K562 (cell line): Measurements from ENCODE around the gene SKIL. TPM values are rescaled to one million over a fixed set of nuclear protein-coding genes. Genes with fewer than 3 reads are reported as not detected.
A peak's percentile ranks its signal among the peaks of the same experiment; 100 is the strongest.

Experiments used
- BMI1 ChIP-seq: fragments of 150-350 bp; IDR thresholded peaks from 2 replicates; pipeline ENCODE4 v1.6.1; 2014; ENCODE audit warnings: low read length
- CCNT2 ChIP-seq: IDR thresholded peaks from 2 replicates; pipeline ENCODE4 v1.6.1; 2011; ENCODE audit warnings: borderline replicate concordance, low read depth, mild to moderate bottlenecking, moderate library complexity, mixed read lengths, low read length; ENCODE audit not compliant: insufficient read length; ENCODE audit errors: extremely low read depth
- CHD2 ChIP-seq: IDR thresholded peaks from 2 replicates; pipeline ENCODE4 v1.6.1; 2011; ENCODE audit warnings: low read depth, low read length
- CREBBP ChIP-seq: IDR thresholded peaks from one replicate; pipeline ENCODE4 v1.6.1; 2012; ENCODE audit warnings: low read depth, mild to moderate bottlenecking, control low read depth, inconsistent platforms, low read length
- HNRNPUL1 ChIP-seq: fragments of 200-400 bp; formaldehyde crosslinking; IDR thresholded peaks from 2 replicates; pipeline ENCODE4 v1.6.1; 2017; ENCODE audit warnings: low read length
- KDM1A ChIP-seq, 2 experiments: fragments of 450-650 bp; IDR thresholded peaks; 2 replicates each; pipeline ENCODE4 v1.6.1; 2016; ENCODE audit warnings: mild to moderate bottlenecking in 2 of 2
- KDM2B ChIP-seq: fragments of 250-450 bp; sonication (Bioruptor Pico); IDR thresholded peaks from 2 replicates; pipeline ENCODE4 v1.8.0; 2021; ENCODE audit warnings: mild to moderate bottlenecking, moderate library complexity
- MTA3 ChIP-seq: fragments of 450-650 bp; formaldehyde crosslinking; IDR thresholded peaks from 2 replicates; pipeline ENCODE4 v1.6.1; 2017; ENCODE audit warnings: mild to moderate bottlenecking, borderline replicate concordance
- MYC ChIP-seq, 2 experiments: fragments of 250-450 bp in 1 of 2; sonication (Bioruptor Pico) in 1 of 2; IDR thresholded peaks; 2 replicates each; pipeline versions ENCODE4 v1.5.1 to v1.6.1; 2012 to 2021; ENCODE audit warnings: low read depth in 2 of 2, borderline replicate concordance in 1 of 2, improper control_type of control experiment in 1 of 2, low read length in 1 of 2, mild to moderate bottlenecking in 1 of 2, moderate library complexity in 1 of 2
- NFYB ChIP-seq: IDR thresholded peaks from 2 replicates; pipeline ENCODE4 v1.6.1; 2011; ENCODE audit warnings: mild to moderate bottlenecking, moderate library complexity; ENCODE audit not compliant: insufficient read length; ENCODE audit errors: extremely low read depth
- PRMT5 ChIP-seq: sonication (generic); formaldehyde crosslinking; IDR thresholded peaks from 2 replicates; pipeline ENCODE4 v1.5.0; 2020; ENCODE audit warnings: missing genetic modification reagents
- SMAD1 ChIP-seq: fragments of 150-350 bp; IDR thresholded peaks from 2 replicates; pipeline ENCODE4 v1.6.1; 2014; ENCODE audit warnings: low read length, low read depth; ENCODE audit not compliant: partially characterized antibody
- SMAD3 ChIP-seq: fragments of 450-650 bp; formaldehyde crosslinking; conservative IDR thresholded peaks from 2 replicates; pipeline ENCODE4 v1.4.0; 2020; ENCODE audit warnings: mild to moderate bottlenecking
- XRCC3 ChIP-seq: fragments of 450-650 bp; IDR thresholded peaks from 2 replicates; pipeline ENCODE4 v1.6.1; 2017; ENCODE audit warnings: mild to moderate bottlenecking, moderate library complexity
- YY1 ChIP-seq, 3 experiments: IDR thresholded peaks; 2 replicates each; pipeline ENCODE4 v1.6.1; 2011; ENCODE audit warnings: low read length in 2 of 3, mild to moderate bottlenecking in 2 of 3, moderate library complexity in 2 of 3, borderline replicate concordance in 1 of 3, control low read depth in 1 of 3, low read depth in 1 of 3; ENCODE audit not compliant: insufficient read depth in 3 of 3, insufficient replicate concordance in 2 of 3, control insufficient read depth in 1 of 3, insufficient read length in 1 of 3; ENCODE audit errors: extremely low read depth in 1 of 3
- ZNF699 ChIP-seq: fragments of 250-450 bp; sonication (Bioruptor Pico); IDR thresholded peaks from 2 replicates; pipeline ENCODE4 v1.8.0; 2021; ENCODE audit warnings: mild to moderate bottlenecking, moderate library complexity; ENCODE audit not compliant: insufficient replicate concordance
- ZNF830 ChIP-seq: fragments of 250-450 bp; sonication (Bioruptor Pico); IDR thresholded peaks from 2 replicates; pipeline ENCODE4 v1.5.0; 2021; ENCODE audit warnings: mild to moderate bottlenecking
- ZSCAN32 ChIP-seq: fragments of 450-650 bp; formaldehyde crosslinking; IDR thresholded peaks from 2 replicates; pipeline ENCODE4 v1.4.0; 2020; ENCODE audit warnings: mild to moderate bottlenecking, moderate library complexity
- ZZZ3 ChIP-seq: fragments of 450-650 bp; IDR thresholded peaks from 2 replicates; pipeline ENCODE4 v1.6.1; 2016; ENCODE audit warnings: antibody characterized with exemption, mild to moderate bottlenecking, moderate library complexity
- polyA plus RNA-seq, 8 experiments: library from polyadenylated mRNA; depleted of rRNA in 4 of 8; stranded (reverse) in 5 of 8; unstranded in 3 of 8; fragments of >200 nt; fragmentation: Nextera tagmentation in 2 of 8; fragmentation: Illumina TruSeq in 1 of 8; extraction: Ambion mirVana in 2 of 8; extraction: Trizol in 1 of 8; gene quantifications; 2 replicates each; pipeline versions ENCODE4 v1.2.1 to v1.2.3, GENCODE V29; 2011 to 2014; ENCODE audit warnings: inconsistent platforms in 1 of 8, missing spikeins in 1 of 8
- total RNA-seq, 7 experiments: library from RNA; depleted of rRNA in 6 of 7; stranded (reverse); fragments of >200 nt in 6 of 7; fragmentation: Illumina TruSeq in 2 of 7; extraction: Trizol in 2 of 7; gene quantifications; 2 replicates each; pipeline versions ENCODE4 v1.2.1 to v1.2.3, GENCODE V29; 2011 to 2021; ENCODE audit warnings: low replicate concordance in 1 of 7
- TF ChIP-seq, protein P1 (sequence below), 2 experiments: fragments of 450-650 bp; IDR thresholded peaks; 2 replicates each; pipeline ENCODE4 v1.6.1; 2016
- TF ChIP-seq, protein P2 (sequence below): fragments of 250-450 bp; sonication (Bioruptor Pico); IDR thresholded peaks from 2 replicates; pipeline ENCODE4 v1.4.0; 2020; ENCODE audit warnings: mild to moderate bottlenecking, moderate library complexity, borderline replicate concordance
- TF ChIP-seq, protein P3 (sequence below): sonication (generic); formaldehyde crosslinking; IDR thresholded peaks from 2 replicates; pipeline ENCODE4 v1.8.0; 2022; ENCODE audit warnings: mild to moderate bottlenecking, missing genetic modification reagents, borderline replicate concordance

The SKIL gene
- total and polyA plus RNA-seq, 9 of the 15 experiments (the other 6 are each of a cell fraction or from before 2014, with no cell fraction given) = 4.3 to 19.1 (median 9.7) TPM

DNA sequence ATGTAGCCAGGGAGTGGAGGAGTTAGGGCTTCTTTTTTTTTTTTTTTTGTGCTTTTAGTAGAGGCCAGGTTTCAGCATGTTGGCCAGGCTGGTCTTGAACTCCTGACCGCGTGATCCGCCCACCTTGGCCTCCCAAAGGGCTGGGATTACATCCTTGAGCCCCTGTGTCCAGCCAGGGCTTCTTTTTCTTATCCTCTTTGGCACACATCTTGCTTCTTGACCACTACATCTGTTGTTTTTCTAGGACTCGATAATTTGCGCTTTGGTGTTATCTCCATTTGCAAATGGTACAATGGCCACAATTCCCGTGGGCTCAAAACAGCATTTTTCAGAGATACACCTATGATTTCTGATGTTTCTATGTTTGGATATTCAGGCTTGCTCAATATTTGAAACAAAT, 4.2 kb downstream of the SKIL start (continued):
- TF ChIP-seq, protein P1, sequence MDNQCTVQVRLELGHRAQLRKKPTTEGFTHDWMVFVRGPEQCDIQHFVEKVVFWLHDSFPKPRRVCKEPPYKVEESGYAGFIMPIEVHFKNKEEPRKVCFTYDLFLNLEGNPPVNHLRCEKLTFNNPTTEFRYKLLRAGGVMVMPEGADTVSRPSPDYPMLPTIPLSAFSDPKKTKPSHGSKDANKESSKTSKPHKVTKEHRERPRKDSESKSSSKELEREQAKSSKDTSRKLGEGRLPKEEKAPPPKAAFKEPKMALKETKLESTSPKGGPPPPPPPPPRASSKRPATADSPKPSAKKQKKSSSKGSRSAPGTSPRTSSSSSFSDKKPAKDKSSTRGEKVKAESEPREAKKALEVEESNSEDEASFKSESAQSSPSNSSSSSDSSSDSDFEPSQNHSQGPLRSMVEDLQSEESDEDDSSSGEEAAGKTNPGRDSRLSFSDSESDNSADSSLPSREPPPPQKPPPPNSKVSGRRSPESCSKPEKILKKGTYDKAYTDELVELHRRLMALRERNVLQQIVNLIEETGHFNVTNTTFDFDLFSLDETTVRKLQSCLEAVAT (IDR thresholded peaks at IDR 0.05) = peak in 1 of 2 experiments; percentile 46; a peak in 1 of 4 replicates
- TF ChIP-seq CHD2 (no peak), NFYB (no peak), MYC (IDR thresholded peaks at IDR 0.05; ENCODE audit: low read depth, low read length) (peak; percentile 33; the same call in 1 of the 2 replicates), MYC (CRISPR knock-in tag; IDR thresholded peaks at IDR 0.05; ENCODE audit: borderline replicate concordance, low read depth) (no peak), SMAD1 (no peak), SMAD3 (CRISPR knock-in tag) (no peak), KDM1A (IDR thresholded peaks at IDR 0.05) (peak; percentile 52 to 75; a peak in 3 of 4 replicates), PRMT5 (CRISPR knock-in tag) (no peak), ZNF830 (CRISPR knock-in tag) (no peak), CCNT2 (peak; percentile 20), YY1 (IDR thresholded peaks at IDR 0.05; ENCODE audit: borderline replicate concordance in 1 of 3, control insufficient read depth in 1 of 3, extremely low read depth in 1 of 3, insufficient read depth in 3 of 3, insufficient read length in 1 of 3, insufficient replicate concordance in 2 of 3, low read depth in 1 of 3, low read length in 2 of 3) (peak in 1 of 3 experiments; percentile 25), ZSCAN32 (CRISPR knock-in tag) (no peak), CREBBP (no peak), ZZZ3 (no peak), HNRNPUL1 (no peak), BMI1 (no peak), MTA3 (no peak), XRCC3 (no peak), KDM2B (CRISPR knock-in tag) (no peak), ZNF699 (no peak)
- TF ChIP-seq, protein P2, sequence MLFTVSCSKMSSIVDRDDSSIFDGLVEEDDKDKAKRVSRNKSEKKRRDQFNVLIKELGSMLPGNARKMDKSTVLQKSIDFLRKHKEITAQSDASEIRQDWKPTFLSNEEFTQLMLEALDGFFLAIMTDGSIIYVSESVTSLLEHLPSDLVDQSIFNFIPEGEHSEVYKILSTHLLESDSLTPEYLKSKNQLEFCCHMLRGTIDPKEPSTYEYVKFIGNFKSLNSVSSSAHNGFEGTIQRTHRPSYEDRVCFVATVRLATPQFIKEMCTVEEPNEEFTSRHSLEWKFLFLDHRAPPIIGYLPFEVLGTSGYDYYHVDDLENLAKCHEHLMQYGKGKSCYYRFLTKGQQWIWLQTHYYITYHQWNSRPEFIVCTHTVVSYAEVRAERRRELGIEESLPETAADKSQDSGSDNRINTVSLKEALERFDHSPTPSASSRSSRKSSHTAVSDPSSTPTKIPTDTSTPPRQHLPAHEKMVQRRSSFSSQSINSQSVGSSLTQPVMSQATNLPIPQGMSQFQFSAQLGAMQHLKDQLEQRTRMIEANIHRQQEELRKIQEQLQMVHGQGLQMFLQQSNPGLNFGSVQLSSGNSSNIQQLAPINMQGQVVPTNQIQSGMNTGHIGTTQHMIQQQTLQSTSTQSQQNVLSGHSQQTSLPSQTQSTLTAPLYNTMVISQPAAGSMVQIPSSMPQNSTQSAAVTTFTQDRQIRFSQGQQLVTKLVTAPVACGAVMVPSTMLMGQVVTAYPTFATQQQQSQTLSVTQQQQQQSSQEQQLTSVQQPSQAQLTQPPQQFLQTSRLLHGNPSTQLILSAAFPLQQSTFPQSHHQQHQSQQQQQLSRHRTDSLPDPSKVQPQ (CRISPR knock-in tag) = no peak
- TF ChIP-seq, protein P3, sequence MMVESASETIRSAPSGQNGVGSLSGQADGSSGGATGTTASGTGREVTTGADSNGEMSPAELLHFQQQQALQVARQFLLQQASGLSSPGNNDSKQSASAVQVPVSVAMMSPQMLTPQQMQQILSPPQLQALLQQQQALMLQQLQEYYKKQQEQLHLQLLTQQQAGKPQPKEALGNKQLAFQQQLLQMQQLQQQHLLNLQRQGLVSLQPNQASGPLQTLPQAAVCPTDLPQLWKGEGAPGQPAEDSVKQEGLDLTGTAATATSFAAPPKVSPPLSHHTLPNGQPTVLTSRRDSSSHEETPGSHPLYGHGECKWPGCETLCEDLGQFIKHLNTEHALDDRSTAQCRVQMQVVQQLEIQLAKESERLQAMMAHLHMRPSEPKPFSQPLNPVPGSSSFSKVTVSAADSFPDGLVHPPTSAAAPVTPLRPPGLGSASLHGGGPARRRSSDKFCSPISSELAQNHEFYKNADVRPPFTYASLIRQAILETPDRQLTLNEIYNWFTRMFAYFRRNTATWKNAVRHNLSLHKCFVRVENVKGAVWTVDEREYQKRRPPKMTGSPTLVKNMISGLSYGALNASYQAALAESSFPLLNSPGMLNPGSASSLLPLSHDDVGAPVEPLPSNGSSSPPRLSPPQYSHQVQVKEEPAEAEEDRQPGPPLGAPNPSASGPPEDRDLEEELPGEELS (CRISPR knock-in tag) = no peak
